Activated naive CD4-positive, alpha-beta T cell treated with anti-CD3 and anti-CD28 coated beads, Interleukin-2, amount 50 U/mL, for 72 hours (primary cell): Measurements from ENCODE around the gene MRPS18B. TPM values are rescaled to one million over a fixed set of nuclear protein-coding genes. Genes with fewer than 3 reads are reported as not detected.
"Not testable (repeated sequence)": the region's sequence is repeated elsewhere in the genome, so short reads cannot be mapped to it uniquely, and the experiment has no call there.

Experiments
- ATAC-seq, 2 donors: fragments of 150-1000 bp; cut with Tn5 transposase; 2 replicates each; pipeline ENCODE4 v1.10.0; 2021; ENCODE audit warnings: mild to moderate bottlenecking in 2 of 2, moderate library complexity in 2 of 2
- DNase-seq, 2 donors: peaks; one replicate each; pipeline ENCODE4 v3.0.0; 2021 to 2022; ENCODE audit warnings: low spot score in 2 of 2
- H3K27ac Mint-ChIP-seq, 2 donors: one replicate each; pipeline ENCODE4 v1.8.0; 2022; ENCODE audit warnings: mild to moderate bottlenecking in 2 of 2, mixed read lengths in 2 of 2
- H3K36me3 Mint-ChIP-seq, 2 donors: one replicate each; pipeline ENCODE4 v1.8.0; 2022; ENCODE audit warnings: mixed read lengths in 2 of 2
- H3K9me3 Mint-ChIP-seq, 2 donors: one replicate each; pipeline ENCODE4 v1.8.0; 2022; ENCODE audit warnings: mixed read lengths in 2 of 2
- total RNA-seq, 2 donors: library from RNA; stranded (reverse); gene quantifications; one replicate each; pipeline ENCODE4 v1.2.3, GENCODE V29; 2022

The MRPS18B gene
- total RNA-seq, 2 donors from 2014 or later: 99.8 to 100 TPM

DNA sequence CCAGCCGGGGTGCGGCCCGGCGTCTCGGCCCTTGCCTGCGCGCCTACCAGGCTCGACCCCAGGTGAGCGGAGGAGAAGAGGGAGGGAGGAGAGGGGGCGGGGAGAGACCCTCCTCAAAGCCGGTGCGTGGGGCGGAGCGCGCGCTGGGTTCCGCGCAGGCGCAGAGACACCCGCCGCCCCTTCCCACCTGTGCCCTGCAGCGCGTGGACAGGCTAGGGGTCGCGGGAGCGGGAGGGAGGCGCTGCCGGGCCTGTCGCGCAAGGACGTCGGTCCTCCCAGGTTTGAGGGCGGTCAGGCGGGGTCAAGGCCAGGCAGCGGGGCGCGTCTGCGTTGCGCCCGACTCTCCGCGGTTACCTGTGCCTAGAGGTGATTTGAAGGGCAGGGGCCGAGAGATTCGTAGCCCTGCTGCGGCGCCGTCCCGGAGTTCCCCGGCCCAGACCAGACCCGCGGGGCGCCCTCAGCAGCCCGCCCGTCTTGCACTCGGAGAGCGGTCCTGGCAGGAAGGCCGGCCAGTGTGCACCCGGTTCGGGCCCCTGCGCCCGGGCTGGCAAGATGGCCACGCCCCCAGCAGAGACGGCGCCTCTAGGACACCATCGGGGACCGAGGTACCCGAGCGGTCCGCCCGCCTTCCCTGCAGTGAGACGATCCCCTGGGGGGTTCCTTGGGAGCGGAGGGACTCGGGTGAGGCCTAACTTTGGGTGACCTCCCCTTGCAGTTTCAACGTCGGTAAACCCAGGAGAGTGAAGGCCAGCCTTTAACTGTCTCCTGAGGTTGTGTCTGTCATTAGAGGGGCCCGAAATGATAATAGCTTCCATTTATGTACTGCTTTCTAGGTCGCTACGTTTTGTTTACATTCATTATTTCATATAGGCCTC lies 29.8 kb downstream of the MRPS18B start:
- peak; percentile 77 to 82 for ATAC-seq
- H3K27ac Mint-ChIP-seq: peak overlapping the region; percentile 88 to 91
- DNase-seq: peak; percentile 73 to 86
- no peaks in the 10 kb centered on the region for H3K9me3 Mint-ChIP-seq
- peaks cover 0 to 6% of the 10 kb centered on the region in 2 donors for H3K36me3 Mint-ChIP-seq

DNA sequence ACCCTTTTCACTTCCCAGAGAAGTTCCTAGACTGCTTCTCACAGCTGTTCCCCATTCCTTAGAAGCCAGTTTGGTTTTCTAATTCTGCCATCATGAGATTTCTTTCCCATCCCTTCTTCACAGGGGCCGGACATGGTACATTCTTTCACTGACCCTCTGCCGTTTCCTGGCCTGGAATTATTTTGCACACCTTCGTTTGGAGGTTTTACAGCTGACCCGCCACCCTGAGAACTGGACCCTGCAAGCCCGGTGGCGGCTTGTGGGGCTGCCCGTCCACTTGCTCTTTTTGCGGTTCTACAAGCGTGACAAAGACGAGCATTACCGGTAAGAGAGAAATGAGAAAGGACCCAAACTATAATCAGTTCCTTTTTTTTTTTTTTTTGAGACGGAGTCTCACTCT lies 33.5 kb downstream of the MRPS18B start:
- Mint-ChIP-seq H3K9me3 (no peaks in the 10 kb centered on the region), H3K27ac (peak overlapping the region in 1 of 2 donors; percentile 41), H3K36me3 (peaks cover 0 to 11% of the 10 kb centered on the region in 2 donors)
- no peak for DNase-seq
- no peak for ATAC-seq

DNA sequence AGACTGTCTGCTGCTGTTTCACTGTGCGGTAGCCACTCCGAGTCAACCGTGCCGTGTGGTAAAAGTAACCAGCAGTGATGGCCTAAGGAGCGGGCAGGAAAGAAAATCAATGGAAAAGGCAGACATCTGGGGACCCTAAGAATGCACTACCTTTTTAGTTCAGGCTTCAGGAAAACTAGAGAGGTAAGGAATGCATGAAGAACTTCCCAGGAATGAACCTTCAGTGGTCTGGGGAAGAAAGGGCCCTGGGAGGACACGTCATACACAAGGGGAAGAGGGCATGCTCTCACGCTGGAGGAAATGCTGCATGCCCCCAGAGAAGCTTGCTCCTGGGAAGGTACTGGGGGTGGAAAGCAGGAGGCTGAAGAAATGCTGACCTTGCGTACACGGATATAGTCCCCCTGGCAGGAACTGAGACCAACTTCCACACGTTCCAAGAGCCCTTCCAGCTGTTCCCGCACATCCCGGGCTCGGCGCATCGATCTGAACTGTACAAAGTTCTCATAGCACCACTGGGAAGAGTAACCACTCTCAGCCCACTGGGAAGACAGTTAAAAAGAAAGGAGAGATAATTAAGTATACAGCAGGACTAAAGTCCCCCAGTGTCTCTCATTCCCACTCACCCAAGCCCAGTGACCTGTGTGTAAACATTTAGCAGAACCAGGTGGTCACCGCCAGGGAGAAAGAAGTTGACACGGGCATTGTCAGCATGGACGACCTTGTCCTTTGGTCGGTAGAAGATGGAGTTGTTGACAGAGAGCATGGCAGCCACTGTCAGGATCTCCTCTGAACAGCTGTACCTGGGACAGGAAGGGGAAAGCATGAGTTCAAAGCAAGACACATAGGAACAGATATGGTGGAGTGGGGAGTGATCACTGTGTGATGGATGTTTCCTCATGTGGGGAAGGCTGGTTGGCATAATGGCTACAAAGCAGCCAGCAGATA lies 37.4 kb downstream of the MRPS18B start:
- Mint-ChIP-seq H3K9me3 (no peaks in the 10 kb centered on the region), H3K36me3 (peaks cover 0 to 24% of the 10 kb centered on the region in 2 donors), H3K27ac (peak overlapping the region; percentile 11 to 23)
- no peak for DNase-seq
- no peak for ATAC-seq

DNA sequence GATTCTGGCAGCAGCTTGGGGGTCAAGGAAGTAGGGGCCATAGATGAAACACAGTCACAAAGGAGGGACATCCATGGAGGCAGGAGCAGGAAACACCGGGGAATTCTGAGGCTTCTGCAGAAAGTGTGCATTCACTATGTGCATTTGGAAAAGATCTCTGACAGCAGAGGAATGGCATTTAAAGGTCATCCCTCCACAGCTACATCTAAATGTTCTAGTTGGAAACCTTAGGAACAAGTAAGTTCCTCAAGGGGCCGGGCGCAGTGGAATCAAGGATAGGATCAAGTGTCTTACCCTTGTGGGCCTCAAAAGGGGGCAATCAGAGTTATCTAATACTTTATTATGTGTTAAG lies 38.1 kb downstream of the MRPS18B start:
- no peak for DNase-seq
- Mint-ChIP-seq H3K36me3 (peaks cover 0 to 24% of the 10 kb centered on the region in 2 donors), H3K27ac (peak overlapping the region; percentile 11 to 23), H3K9me3 (no peaks in the 10 kb centered on the region)
- no peak for ATAC-seq

DNA sequence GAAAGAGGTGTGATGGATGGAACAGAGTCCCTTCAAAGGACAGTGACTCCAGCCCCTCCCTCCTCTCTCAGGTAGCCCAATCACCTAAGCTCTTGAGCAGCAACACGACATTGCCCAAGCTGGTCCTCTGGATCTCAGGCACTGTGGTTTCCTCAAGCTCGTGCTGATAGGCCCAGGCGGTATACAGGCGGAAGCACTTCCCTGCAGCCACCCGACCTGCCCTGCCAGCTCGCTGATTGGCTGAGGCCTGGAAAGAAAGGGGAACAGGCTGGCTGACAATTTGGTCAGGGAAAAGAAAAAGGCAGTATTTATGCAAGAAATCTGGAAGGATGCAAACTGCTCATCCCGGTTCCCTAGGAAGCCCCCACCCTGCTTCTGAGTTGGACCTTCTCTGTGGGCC lies 38.9 kb downstream of the MRPS18B start:
- DNase-seq (no peak), ATAC-seq (no peak)
- Mint-ChIP-seq H3K36me3 (peaks cover 1 to 28% of the 10 kb centered on the region in 2 donors), H3K27ac (peak overlapping the region in 1 of 2 donors; percentile 82), H3K9me3 (no peaks in the 10 kb centered on the region)

DNA sequence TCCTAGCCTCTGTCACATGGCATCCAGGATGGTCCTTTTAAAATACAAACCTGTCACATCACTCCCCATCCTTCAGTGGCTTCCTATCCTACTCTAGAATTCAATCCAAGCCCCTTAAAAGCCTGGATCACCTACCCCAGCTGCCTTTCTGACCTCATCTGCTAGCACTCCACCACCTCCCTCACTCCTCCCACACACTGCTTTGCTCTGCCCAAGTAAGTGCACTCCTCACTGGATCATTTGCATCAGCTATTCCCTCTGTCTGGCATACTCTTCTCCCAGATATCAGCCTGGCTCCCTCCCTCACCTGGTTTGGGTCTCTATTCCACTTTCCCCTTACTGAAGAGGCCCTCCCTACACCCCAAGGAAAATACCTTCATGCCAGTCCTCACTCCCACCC lies 39.8 kb downstream of the MRPS18B start:
- peaks cover 11 to 26% of the 10 kb centered on the region in 2 donors for H3K36me3 Mint-ChIP-seq
- no peak for DNase-seq
- H3K9me3 Mint-ChIP-seq: no peaks in the 10 kb centered on the region
- peak overlapping the region; percentile 34 to 82 for H3K27ac Mint-ChIP-seq
- ATAC-seq: no peak

DNA sequence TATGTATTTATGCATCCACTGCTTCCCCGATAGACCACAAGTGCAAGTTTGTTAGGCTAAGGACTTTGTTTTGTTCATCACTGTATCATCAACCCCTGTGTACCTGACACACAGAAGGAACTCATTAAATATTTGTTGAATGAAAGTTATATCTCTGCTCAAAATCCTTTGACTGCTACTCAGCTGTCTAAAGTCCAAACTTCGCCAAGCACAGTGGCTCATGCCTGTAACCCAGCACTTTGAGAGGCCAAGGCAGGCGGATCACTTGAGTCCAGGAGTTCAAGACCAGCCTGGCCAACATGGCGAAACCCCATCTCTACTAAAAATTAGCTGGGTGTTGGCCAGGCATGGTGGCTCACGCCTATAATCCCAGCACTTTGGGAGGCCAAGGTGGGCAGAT lies 40.3 kb downstream of the MRPS18B start:
- H3K27ac Mint-ChIP-seq, H3K9me3 Mint-ChIP-seq, DNase-seq, ATAC-seq: not testable (repeated sequence)
- peaks cover 16 to 29% of the 10 kb centered on the region in 2 donors for H3K36me3 Mint-ChIP-seq

DNA sequence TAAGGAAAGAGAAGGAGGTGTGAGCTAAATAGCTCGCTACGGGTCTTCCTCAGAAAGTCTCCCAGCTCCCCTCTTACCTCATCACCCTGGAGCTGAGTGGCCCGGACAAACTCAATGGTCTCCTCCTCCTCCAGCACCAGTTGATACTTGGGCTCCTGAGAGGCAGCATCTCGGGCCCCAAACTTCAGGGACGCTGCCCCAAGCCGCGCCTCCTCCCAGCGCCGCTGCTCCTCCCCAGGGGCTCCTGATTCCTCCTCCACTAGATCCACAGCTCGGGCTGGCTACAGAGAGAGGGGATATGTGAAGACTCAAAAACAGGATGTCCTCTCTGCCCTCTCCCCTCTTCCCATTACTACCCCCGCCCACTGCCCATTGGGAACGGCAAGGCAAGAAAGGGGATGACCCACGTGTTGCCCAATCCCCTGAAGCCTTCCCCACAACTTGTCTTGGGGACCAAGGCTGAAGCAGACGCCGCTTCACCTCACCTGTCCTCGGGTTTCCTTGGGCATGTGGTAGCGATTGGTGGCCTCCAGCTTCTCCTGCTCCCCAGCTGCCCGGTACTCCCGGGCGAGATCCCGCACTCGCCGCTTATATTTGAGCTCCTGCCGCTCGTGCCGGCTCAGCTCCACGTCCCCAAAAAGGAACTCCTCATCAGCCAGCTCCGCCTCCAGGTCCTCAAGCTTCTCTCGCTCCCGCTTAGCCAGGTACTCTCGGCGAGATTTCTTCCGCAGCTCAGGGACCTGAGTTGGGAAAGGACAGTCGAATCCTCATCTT lies 47.5 kb downstream of the MRPS18B start:
- peak overlapping the region in 1 of 2 donors; percentile 42 for H3K27ac Mint-ChIP-seq
- H3K36me3 Mint-ChIP-seq: peaks cover 21 to 23% of the 10 kb centered on the region in 2 donors
- ATAC-seq (no peak), DNase-seq (no peak)
- H3K9me3 Mint-ChIP-seq: no peaks in the 10 kb centered on the region

DNA sequence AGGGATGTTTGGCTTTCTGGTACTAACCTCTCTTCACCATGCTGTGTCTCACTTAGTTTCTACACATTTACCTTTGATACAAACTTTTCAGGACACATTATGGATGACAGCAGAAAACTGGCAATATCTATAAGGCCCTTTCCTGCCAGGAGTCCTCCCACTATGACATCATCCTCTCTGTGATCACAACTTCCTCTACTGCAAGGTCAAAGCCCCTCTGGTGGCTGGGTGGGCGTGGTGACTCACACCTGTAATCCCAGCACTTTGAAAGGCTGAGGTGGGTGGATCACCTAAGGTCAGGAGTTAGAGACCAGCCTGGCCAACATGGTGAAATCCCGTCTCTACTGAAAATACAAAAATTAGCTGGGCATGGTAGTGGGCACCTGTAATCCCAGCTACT lies 48.7 kb downstream of the MRPS18B start:
- peak; percentile 79 to 94 for ATAC-seq
- peaks cover 20 to 23% of the 10 kb centered on the region in 2 donors for H3K36me3 Mint-ChIP-seq
- peak in 1 of 2 donors; percentile 74 for DNase-seq
- peak overlapping the region; percentile 52 to 76 for H3K27ac Mint-ChIP-seq
- not testable (repeated sequence) for H3K9me3 Mint-ChIP-seq

DNA sequence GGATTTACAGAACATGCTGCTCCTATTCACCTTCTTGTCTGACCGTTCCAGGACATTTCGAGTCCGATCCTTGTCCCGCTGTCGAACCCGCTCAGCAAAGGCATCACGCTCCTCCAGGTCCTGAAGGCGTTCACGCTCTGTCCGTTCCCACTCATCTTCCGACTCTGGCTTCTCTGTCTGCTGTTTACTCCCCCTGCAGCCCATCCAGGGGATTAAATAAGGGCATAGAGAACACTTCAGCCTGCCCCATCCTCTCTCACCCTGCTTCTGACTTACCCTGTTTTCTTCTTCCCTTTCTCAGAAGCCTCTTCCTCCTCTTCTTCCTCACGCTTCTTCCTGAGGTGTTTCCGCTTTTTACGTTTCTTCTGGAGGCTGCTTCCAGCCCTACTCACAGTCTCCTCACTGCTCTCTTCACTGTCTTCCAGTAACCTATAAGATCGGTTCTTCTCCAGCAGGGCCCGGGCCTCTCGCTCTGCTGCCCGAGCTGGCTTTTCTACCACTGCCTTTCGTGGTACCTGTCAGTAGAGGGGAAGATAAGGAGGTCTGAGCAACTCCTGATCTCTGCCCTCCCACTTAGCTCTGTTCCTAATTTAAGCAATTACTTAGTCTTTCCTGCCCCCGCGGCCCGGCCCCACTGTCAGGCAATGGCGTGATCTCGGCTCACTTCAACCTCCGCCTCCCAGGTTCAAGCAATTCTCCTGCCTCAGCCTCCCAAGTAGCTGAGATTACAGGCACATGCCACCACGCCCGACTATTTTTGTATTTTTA lies 53.3 kb downstream of the MRPS18B start:
- Mint-ChIP-seq H3K9me3 (no peaks in the 10 kb centered on the region), H3K27ac (peak overlapping the region; percentile 59 to 72), H3K36me3 (peaks cover 2 to 8% of the 10 kb centered on the region in 2 donors)
- DNase-seq: no peak
- ATAC-seq: no peak

DNA sequence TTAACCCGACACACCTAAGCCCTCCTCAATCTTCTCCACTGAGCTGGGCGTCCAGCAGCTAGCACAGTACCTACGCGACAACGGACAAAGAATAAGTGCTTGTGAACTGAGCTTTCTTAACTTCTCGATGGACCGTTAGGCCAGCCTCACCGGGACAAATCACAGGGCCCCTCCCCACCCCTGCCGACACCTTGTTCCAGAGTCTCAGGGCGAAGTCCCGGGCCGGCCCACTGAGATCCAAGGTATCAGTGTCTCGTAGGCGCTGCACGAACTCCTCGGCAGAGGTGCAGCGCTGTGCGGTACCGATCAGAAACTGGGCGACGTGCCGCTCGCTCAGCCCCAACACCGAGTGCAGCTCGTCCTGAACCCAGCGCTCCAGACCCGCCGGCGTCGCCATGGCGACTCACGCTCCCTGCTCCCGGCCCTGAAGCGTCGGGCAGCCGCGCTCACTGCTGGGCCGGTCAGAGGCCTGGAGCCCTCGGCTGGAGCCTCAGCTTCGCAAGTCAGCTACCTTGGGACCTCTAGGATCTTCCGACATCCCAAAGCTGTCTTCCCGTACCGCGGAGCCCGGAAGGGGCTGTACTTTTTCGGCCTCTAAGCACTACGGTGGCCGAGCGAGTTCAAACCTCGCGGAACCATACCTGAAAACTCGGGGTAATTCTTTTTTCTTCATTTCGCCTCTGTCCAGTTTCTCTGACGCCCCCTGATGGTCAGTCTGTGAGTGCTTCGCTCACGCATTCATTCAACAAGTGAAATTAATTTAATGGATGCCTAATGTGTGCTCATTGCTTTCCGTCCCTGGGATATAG lies 55.0 kb downstream of the MRPS18B start, which contains the start of gene DHX16:
DHX16 (minus strand) TSS at position 562 of the 809 bp plus-strand sequence; CDS start at position 397, 165 bp downstream.
- DNase-seq (peak; percentile 91 to 93), ATAC-seq (peak; percentile 79 to 83)
- peaks cover 12 to 19% of the 10 kb centered on the region in 2 donors for H3K36me3 Mint-ChIP-seq
- peak within 1 kb of the TSS; percentile 83 to 86 for H3K27ac Mint-ChIP-seq
- no peaks in the 10 kb centered on the region for H3K9me3 Mint-ChIP-seq

Other genes with a start within 250 kb of the MRPS18B start
- 100 to 1,000 TPM; 493 to 574 TPM for gene HLA-E, start 128.3 kb upstream of the MRPS18B start, total RNA-seq
- 100 to 1,000 TPM; 107 to 139 TPM for gene GNL1, start 61.4 kb upstream of the MRPS18B start, total RNA-seq
- 10 to 100 TPM; 19.8 to 27.4 TPM for gene PRR3, start 60.5 kb upstream of the MRPS18B start, total RNA-seq
- gene ABCF1, start 46.4 kb upstream of the MRPS18B start, total RNA-seq: 10 to 100 TPM; 84.7 to 91.3 TPM
- gene PPP1R10, start 597 bp upstream of the MRPS18B start, total RNA-seq: 10 to 100 TPM; 92.1 to 96.8 TPM
- 10 to 100 TPM; 14.5 to 15.1 TPM for gene ATAT1, start 9.0 kb downstream of the MRPS18B start, total RNA-seq
- 10 to 100 TPM; 20.5 to 81.5 TPM for gene C6orf136, start 29.3 kb downstream of the MRPS18B start, total RNA-seq
- gene DHX16, start 55.2 kb downstream of the MRPS18B start, total RNA-seq: 10 to 100 TPM; 31.7 to 37.5 TPM
- 100 to 1,000 TPM; 184 to 274 TPM for gene PPP1R18, start 68.8 kb downstream of the MRPS18B start, total RNA-seq
- gene NRM, start 73.1 kb downstream of the MRPS18B start, total RNA-seq: 10 to 100 TPM; 35.7 to 53.5 TPM
- gene MDC1, start 99.4 kb downstream of the MRPS18B start, total RNA-seq: 100 to 1,000 TPM in 1 of 2 donors, 10 to 100 TPM in 1; 84.2 to 127 TPM
- gene TUBB, start 102.5 kb downstream of the MRPS18B start, total RNA-seq: 1,000 to 10,000 TPM; 1,507 to 1,783 TPM
- gene FLOT1, start 124.8 kb downstream of the MRPS18B start, total RNA-seq: 100 to 1,000 TPM; 194 to 219 TPM
- 100 to 1,000 TPM in 1 of 2 donors, 10 to 100 TPM in 1; 70.0 to 279 TPM for gene IER3, start 126.7 kb downstream of the MRPS18B start, total RNA-seq